Neural crest cell (in vitro differentiated cells): ENCODE measurements around the gene ZNF700. TPM values are rescaled to one million over a fixed set of nuclear protein-coding genes. Genes with fewer than 3 reads are reported as not detected.
A peak's percentile ranks its signal among the peaks of the same experiment; 100 is the strongest.
"Not testable (repeated sequence)": the region's sequence is repeated elsewhere in the genome, so short reads cannot be mapped to it uniquely, and the experiment has no call there.

Experiments
- DNase-seq: peaks from one replicate; pipeline ENCODE4 v3.0.0; 2021; ENCODE audit warnings: low read depth, mixed read lengths, low spot score
- H3K27ac Mint-ChIP-seq: one replicate; pipeline ENCODE4 v1.8.0; 2021; ENCODE audit warnings: mild to moderate bottlenecking, mixed read lengths; ENCODE audit not compliant: unreplicated experiment
- H3K27me3 Mint-ChIP-seq: 2 replicates; pipeline ENCODE4 v1.8.0; 2021; ENCODE audit warnings: low read depth, mild to moderate bottlenecking, mixed read lengths
- H3K36me3 Mint-ChIP-seq: 2 replicates; pipeline ENCODE4 v1.8.0; 2021; ENCODE audit warnings: low read depth, mild to moderate bottlenecking, mixed read lengths
- H3K4me1 Mint-ChIP-seq: 2 replicates; pipeline ENCODE4 v1.8.0; 2021; ENCODE audit warnings: mixed read lengths
- H3K4me3 Mint-ChIP-seq: one replicate; pipeline ENCODE4 v1.8.0; 2021; ENCODE audit warnings: mild to moderate bottlenecking, mixed read lengths
- H3K9me3 Mint-ChIP-seq: 2 replicates; pipeline ENCODE4 v1.8.0; 2021; ENCODE audit warnings: mixed read lengths
- CTCF ChIP-seq: fragments of 200-600 bp; sonication (generic); conservative IDR thresholded peaks from 2 replicates; pipeline ENCODE4 v1.5.0; 2021; ENCODE audit warnings: antibody characterized with exemption, mild to moderate bottlenecking
- total RNA-seq: library from RNA; stranded (reverse); gene quantifications from 2 replicates; pipeline ENCODE4 v1.2.1, GENCODE V29; 2021

ZNF700 gene
- total RNA-seq, 1 donor from 2014 or later, result 12.5 TPM

- no peak overlapping the region for H3K4me3 Mint-ChIP-seq
- no peak for TF ChIP-seq CTCF
- DNase-seq, result no peak
- peaks cover 2% of the 10 kb centered on the region for H3K27me3 Mint-ChIP-seq
- H3K27ac Mint-ChIP-seq, result no peak overlapping the region
- peaks cover 94% of the 10 kb centered on the region for H3K36me3 Mint-ChIP-seq
- peaks cover 25% of the 10 kb centered on the region for H3K9me3 Mint-ChIP-seq
- H3K4me1 Mint-ChIP-seq, result no peaks in the 10 kb centered on the region
Observed at GRCh38 chr19:11905928-11906327, 19.0 kb upstream of the ZNF700 start.

- H3K27me3 Mint-ChIP-seq, H3K4me1 Mint-ChIP-seq, DNase-seq, H3K27ac Mint-ChIP-seq: not testable (repeated sequence)
- H3K36me3 Mint-ChIP-seq, result peaks cover 77% of the 10 kb centered on the region
- H3K9me3 Mint-ChIP-seq, result peaks cover 24% of the 10 kb centered on the region
- peak overlapping the region; percentile 21 for H3K4me3 Mint-ChIP-seq
Observed at GRCh38 chr19:11911937-11912336, 13.0 kb upstream of the ZNF700 start.

DNA sequence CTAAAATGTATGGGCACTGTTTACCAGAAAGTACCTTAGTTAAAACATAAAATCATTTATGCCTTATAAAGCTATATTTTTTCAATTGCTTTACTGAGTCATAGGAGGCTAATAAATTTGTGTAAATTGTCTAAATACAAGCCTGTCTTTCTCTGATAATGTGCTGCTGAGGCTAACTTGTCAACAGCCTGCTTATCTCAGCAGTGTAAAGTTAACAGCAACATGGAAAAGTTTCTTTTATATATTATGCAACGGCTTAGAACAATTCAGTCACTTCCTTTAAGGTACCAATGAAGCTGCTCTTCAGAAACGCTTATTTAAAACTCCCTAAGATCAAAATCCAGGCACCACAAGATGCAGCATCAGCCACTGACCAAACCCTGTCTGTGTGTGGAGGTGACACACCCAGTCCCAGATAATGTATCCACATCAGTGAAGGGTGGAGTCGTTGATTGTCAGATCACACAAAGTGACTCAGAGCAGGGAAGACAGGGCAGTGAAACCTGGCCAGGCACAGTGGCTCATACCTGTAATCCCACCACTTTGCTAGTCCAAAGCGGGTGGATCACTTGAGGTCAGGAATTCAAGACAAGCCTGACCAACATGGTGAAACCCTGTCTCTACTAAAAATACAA is 10.4 kb upstream of the ZNF700 start:
- H3K4me3 Mint-ChIP-seq, H3K27me3 Mint-ChIP-seq, H3K4me1 Mint-ChIP-seq, H3K27ac Mint-ChIP-seq, DNase-seq: not testable (repeated sequence)
- Mint-ChIP-seq H3K9me3 (peaks cover 20% of the 10 kb centered on the region), H3K36me3 (peaks cover 65% of the 10 kb centered on the region)

DNA sequence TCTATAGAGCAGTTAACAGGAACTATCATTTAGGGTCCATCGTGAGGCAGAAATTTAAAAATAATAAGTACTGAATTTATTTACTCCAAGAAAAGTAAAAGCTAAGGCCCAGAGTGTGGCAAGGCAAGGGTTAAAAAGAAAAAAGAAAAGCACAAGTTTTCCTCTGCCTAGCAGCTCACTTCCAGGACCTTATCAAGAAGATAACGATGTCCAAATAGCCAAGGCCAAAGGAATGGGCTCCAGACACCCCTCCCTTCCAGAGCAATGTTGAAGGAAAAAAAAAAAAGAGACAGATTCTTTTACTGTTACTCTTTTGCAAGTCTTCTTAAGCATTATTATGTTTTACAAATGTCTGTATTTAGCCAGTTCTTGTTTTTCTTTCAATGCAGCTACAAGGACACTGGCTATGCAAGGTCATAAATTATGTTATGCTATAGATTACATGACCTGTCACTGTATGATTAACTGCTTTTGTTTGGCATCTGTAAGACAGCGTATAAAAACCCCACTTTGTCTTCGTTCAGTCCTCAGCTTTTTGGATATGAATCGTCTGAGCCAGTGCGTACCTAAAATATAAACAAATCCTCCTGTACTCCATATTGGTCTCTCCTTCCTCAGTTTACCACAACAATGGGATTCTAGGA is 2.9 kb upstream of the ZNF700 start:
- H3K36me3 Mint-ChIP-seq, result peaks cover 37% of the 10 kb centered on the region

DNA sequence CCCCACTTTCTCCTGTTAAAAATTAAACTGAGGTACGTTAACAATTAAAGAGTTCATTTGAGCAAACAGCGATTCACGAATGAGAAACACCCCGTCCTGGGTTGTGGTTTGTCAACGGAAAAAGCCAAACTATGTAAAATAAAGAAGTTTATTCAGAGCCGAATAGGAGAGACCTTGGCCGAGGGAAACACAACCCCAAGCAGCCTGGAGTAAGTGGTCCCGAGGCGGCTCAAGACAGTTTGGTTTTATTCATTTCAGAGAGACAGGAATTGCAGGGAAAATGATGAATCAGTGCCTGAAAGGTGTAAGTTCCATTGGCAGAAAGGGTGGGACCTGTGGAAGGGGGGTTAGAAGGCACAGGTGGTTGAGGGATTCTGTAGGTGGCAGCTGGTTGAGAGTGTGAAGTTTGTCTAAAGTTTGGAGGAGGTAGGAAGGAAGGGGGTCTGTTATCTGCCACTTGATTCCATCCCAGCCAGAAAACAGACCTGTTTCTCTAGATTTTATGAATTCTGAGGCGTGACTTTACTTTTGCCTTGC is 812 bp downstream of the ZNF700 start:
- Mint-ChIP-seq H3K27ac (peak overlapping the region; percentile 81), H3K9me3 (peaks cover 14% of the 10 kb centered on the region)

More for the DNA sequence above, 2.9 kb upstream of the ZNF700 start:
- no peak overlapping the region for H3K4me3 Mint-ChIP-seq
- H3K9me3 Mint-ChIP-seq, result peaks cover 10% of the 10 kb centered on the region
- TF ChIP-seq CTCF, result no peak
- H3K4me1 Mint-ChIP-seq, result peaks cover 33% of the 10 kb centered on the region
- no peaks in the 10 kb centered on the region for H3K27me3 Mint-ChIP-seq
- no peak overlapping the region for H3K27ac Mint-ChIP-seq
- DNase-seq, result no peak

DNA sequence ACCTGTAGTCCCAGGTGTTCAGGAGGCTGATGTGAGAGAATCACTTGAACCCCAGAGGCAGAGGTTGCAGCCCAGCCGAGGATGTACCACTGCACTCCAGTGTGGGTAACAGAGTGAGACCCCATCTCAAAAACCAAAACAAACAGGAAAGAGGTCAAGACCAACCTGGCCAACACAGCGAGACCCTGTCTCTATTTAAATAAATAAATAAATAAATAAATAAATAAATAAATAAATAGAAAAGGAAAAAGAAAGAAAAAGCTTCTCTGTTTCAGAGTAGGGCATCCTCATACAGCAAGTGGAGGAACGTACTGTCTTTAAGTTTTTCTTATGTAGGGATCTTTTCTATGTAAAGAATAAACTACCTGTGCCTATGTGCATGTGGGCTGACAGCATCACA is 2.3 kb downstream of the ZNF700 start:
- Mint-ChIP-seq H3K4me1 (peaks cover 33% of the 10 kb centered on the region), H3K4me3 (peak overlapping the region; percentile 57), H3K36me3 (peaks cover 61% of the 10 kb centered on the region), H3K9me3 (peaks cover 20% of the 10 kb centered on the region), H3K27ac (no peak overlapping the region), H3K27me3 (no peaks in the 10 kb centered on the region)
- no peak for TF ChIP-seq CTCF
- DNase-seq, result no peak

More for the DNA sequence above, 812 bp downstream of the ZNF700 start:
- peaks cover 33% of the 10 kb centered on the region for H3K4me1 Mint-ChIP-seq
- not testable (repeated sequence) for DNase-seq, H3K27me3 Mint-ChIP-seq
- peak overlapping the region; percentile 91 for H3K4me3 Mint-ChIP-seq
- peaks cover 51% of the 10 kb centered on the region for H3K36me3 Mint-ChIP-seq

GRCh38 chr19:11931051-11931450 is 6.1 kb downstream of the ZNF700 start:
- Mint-ChIP-seq H3K4me1 (peaks cover 8% of the 10 kb centered on the region), H3K36me3 (peaks cover 72% of the 10 kb centered on the region), H3K27ac (no peak overlapping the region), H3K27me3 (no peaks in the 10 kb centered on the region), H3K9me3 (peaks cover 23% of the 10 kb centered on the region), H3K4me3 (peak overlapping the region; percentile 48)
- TF ChIP-seq CTCF, result no peak
- no peak for DNase-seq
